Choroid plexus epithelial cell (primary cell): ENCODE measurements around the gene CIB4.

Source experiments
- DNase-seq: peaks from one replicate; pipeline ENCODE4 v3.0.0-alpha.2; 2010; ENCODE audit warnings: low read depth
- H3K4me3 ChIP-seq: 2 replicates; pipeline ENCODE4 v1.5.1; 2011; ENCODE audit warnings: low read depth, mild to moderate bottlenecking, control low read depth, low read length, moderate library complexity
- TF ChIP-seq, protein P1 (sequence below): conservative IDR thresholded peaks from 2 replicates; pipeline ENCODE4 v1.5.1; 2011; ENCODE audit warnings: low read depth, mild to moderate bottlenecking, control low read depth, inconsistent platforms, low read length, moderate library complexity

CIB4 gene

DNA sequence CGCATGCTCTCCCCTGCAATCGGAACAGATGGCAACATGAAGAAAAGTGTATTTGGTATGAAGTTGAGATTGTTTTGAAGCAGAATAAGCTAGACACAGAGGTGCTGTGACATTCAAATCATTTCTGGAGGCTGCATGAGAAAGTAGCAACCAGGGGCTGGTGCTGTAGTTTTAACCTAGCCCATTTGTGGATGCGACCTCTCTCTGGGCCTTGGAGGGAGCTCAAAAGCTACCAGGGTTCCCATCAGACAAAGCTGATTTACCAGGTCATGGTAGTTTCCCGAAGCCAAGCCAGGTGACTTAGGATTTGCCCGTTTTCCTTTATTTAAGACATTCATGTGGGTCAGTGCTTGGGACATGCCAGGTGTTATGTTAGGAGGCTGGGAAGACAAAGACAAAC, 77.5 kb downstream of the CIB4 start:
- TF ChIP-seq, protein P1, sequence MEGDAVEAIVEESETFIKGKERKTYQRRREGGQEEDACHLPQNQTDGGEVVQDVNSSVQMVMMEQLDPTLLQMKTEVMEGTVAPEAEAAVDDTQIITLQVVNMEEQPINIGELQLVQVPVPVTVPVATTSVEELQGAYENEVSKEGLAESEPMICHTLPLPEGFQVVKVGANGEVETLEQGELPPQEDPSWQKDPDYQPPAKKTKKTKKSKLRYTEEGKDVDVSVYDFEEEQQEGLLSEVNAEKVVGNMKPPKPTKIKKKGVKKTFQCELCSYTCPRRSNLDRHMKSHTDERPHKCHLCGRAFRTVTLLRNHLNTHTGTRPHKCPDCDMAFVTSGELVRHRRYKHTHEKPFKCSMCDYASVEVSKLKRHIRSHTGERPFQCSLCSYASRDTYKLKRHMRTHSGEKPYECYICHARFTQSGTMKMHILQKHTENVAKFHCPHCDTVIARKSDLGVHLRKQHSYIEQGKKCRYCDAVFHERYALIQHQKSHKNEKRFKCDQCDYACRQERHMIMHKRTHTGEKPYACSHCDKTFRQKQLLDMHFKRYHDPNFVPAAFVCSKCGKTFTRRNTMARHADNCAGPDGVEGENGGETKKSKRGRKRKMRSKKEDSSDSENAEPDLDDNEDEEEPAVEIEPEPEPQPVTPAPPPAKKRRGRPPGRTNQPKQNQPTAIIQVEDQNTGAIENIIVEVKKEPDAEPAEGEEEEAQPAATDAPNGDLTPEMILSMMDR = no peak
- no peak for DNase-seq

DNA sequence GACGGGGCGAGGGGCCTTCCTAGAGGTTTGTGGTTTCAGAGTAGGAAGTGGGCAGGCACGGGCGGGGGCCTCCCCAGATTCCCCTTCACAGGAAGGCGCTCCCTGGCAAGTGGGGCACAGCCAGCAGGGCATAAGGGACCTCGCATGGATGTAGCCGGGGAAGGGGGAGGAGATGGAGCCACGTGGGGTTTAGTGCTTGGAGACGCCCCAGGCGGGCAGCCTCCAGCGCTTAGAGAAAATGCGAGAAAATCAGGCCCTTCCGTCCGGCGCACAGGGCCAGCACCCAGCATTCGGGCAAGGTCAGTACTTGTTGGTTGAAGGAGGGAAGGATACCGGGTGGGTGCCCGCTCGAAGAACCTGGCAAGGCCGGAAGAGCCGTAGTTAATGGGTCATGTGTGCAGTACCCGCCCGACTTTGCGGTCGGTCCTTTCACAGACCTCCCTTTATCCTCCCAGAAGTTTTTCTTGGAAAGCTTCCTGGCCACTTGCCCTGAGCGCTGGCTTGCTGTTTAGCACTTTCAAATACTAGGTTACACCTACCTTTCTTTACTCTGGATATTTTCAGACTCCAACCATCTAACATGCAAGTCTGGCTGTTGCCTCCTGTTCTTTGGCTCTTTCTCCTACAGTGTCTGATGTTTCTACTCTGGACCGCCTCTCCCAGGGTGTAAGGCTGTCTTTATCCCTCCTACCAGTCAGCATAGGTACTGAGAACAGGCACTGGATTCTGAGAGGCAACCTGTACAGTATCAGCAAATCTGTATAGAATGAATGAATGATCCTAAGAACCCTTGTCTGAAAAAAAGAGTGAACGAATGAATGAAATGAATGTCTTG, 78.1 kb downstream of the CIB4 start:
- peak overlapping the region; percentile 11 for H3K4me3 ChIP-seq
- DNase-seq = peak; percentile 26
- TF ChIP-seq, protein P1 = no peak

More for the DNA sequence above, 77.5 kb downstream of the CIB4 start:
- no peak overlapping the region for H3K4me3 ChIP-seq

DNA sequence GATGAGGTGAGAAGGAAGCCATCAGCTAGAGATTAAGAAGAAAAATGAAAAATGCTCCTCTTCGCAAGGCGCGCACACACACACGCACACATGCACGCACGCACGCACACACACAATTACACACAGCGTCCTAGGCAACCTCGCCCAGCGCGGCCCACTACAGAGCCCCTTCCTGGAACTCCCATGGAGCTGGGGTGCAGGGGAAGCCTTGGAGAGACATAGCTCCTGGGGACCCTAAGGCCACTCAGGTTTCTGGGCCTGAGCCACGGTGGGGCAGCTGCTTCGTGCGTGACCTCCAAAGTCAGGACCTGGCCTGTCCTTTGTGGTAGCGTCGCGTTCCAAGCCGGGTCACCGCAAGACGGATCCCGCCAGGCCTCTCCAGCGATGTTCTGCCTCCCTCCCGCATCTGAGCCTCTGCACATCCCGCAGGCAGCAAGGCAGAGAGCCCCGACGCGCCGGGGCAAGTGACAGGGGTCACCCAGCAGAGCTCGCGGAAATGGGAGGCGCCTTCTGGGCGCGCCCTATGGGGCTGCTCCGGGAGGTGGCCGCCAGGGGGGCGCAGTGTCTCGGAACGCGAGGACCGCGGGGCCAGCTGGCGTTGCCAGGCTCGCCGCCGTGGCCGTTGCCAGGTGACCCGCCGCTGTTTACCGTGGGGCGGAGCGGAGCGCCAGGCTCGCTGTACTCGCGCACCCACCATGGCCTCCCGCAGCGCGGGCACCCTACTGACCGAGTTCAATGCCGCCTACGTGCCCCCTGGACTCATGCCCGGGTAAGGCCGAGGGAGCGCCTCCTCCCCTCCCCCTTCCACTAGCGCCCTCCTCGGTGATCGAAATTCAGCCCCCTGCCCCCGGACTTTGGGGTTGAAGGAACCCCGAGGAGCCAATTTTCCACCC, 79.0 kb downstream of the CIB4 start:
- H3K4me3 ChIP-seq = no peak overlapping the region
- TF ChIP-seq, protein P1 = peak; percentile 19
- DNase-seq = peak; percentile 5

DNA sequence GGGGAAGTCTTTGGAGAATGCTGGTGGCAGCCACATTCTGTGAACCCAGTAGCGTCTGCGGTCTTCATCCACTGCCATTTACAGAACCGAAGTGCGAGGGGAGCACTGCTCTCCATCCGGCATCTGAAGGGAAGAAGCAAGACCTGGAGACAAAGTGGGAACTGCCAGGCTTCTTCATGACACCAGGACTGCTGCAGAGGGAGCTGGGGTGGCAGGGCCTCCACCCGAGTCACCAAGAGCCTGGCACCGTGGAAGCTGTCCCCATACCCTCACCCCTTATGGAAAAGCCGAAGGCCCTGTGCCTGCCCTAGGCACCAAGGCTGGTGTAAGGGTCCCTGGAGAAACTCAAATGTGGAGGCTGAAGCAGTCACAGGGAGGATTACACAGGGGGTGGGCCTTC, 79.8 kb downstream of the CIB4 start:
- H3K4me3 ChIP-seq = no peak overlapping the region
- DNase-seq = no peak
- TF ChIP-seq, protein P1 = no peak

DNA sequence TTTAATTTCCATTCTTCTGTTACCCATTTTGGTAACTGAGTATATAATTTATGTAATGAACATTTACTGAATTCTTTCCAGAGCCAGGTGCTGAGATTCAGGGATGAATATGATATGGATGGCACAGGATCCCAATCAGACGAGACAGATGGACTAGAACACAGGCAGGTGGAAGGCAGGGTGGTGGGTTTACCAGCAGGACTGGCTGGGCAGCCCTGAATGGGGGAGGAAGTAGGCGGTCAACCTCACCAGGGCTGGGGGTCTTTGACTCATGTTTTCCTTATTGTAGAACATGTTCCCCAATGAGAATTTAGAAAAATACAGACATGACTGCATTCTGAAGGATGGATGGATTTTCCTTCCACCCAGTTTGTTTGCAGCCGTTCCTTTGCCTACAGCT, 80.3 kb downstream of the CIB4 start:
- TF ChIP-seq, protein P1 = no peak
- no peak for DNase-seq
- no peak overlapping the region for H3K4me3 ChIP-seq

DNA sequence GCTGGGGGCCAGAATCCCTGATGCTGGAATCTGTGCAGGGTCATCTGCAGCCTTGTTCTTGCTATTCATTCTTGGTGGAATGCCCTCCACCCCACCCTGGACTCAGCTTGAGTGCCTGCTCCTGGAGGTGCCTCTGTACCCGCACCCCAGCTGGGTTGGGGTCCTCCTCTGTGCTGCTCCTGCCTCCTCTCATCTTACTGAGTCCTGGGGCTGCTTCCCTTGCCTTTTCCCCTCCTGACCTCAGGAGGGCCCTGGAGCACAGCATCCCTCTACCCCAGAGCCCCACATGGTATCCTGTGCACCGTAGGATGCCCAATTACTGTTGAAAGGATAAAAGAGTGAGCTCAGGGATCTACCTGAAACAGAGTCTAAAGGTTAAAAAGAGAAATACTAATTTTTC, 81.6 kb downstream of the CIB4 start:
- no peak overlapping the region for H3K4me3 ChIP-seq
- no peak for DNase-seq
- TF ChIP-seq, protein P1 = no peak
